Peyer's patch (tissue), 4 donors: Measurements from ENCODE around the gene PRR19. TPM values are rescaled to one million over a fixed set of nuclear protein-coding genes. Genes with fewer than 3 reads are reported as not detected.
"Not testable (repeated sequence)": the region's sequence is repeated elsewhere in the genome, so short reads cannot be mapped to it uniquely, and the experiment has no call there.

ENCODE experiments used
- DNase-seq, 3 donors: peaks; one replicate each; pipeline ENCODE4 v3.0.0-alpha.2; 2017 to 2019
- H3K27ac ChIP-seq, 4 donors: fragments of 200-600 bp; sonication (generic); one replicate each; pipeline ENCODE4 v1.5.1; 2016 to 2019
- H3K27me3 ChIP-seq, 2 donors: fragments of 200-600 bp; sonication (generic); one replicate each; pipeline ENCODE4 v1.5.1; 2019
- H3K36me3 ChIP-seq, 3 donors: fragments of 200-600 bp; sonication (generic); one replicate each; pipeline ENCODE4 v1.5.1; 2016 to 2019
- H3K4me1 ChIP-seq, 4 donors: fragments of 200-600 bp; sonication (generic); one replicate each; pipeline ENCODE4 v1.5.1; 2016 to 2019
- H3K4me3 ChIP-seq, 4 donors: fragments of 200-600 bp; sonication (generic); 1 replicate in 3 of 4; 2 replicates in 1 of 4; pipeline ENCODE4 v1.5.1; 2016 to 2019; ENCODE audit warnings: mild to moderate bottlenecking in 1 of 4
- H3K9me3 ChIP-seq, 4 donors: fragments of 200-600 bp; sonication (generic); one replicate each; pipeline ENCODE4 v1.5.1; 2016 to 2019; ENCODE audit warnings: mild to moderate bottlenecking in 1 of 4
- POLR2A ChIP-seq, 2 donors: fragments of 450-650 bp; IDR thresholded peaks; one replicate each; pipeline ENCODE4 v1.5.1; 2017; ENCODE audit warnings: antibody characterized with exemption in 2 of 2, mild to moderate bottlenecking in 2 of 2, moderate library complexity in 2 of 2
- total RNA-seq, 4 donors: library from RNA; depleted of rRNA; stranded (reverse); fragments of >200 nt; gene quantifications; one replicate each; pipeline ENCODE4 v1.1.0, GENCODE V29; 2016
- TF ChIP-seq, protein P1 (sequence below), 6 experiments: fragments of 450-650 bp in 4 of 6; fragments of 200-600 bp in 2 of 6; sonication (generic) in 1 of 6; IDR thresholded peaks; one replicate each; pipeline ENCODE4 v1.5.1; 2017 to 2019; ENCODE audit warnings: antibody characterized with exemption in 6 of 6, mild to moderate bottlenecking in 3 of 6, moderate library complexity in 1 of 6

PRR19 gene
- total RNA-seq, 4 donors from 2014 or later, result 1.1 TPM; not detected in 2

DNA sequence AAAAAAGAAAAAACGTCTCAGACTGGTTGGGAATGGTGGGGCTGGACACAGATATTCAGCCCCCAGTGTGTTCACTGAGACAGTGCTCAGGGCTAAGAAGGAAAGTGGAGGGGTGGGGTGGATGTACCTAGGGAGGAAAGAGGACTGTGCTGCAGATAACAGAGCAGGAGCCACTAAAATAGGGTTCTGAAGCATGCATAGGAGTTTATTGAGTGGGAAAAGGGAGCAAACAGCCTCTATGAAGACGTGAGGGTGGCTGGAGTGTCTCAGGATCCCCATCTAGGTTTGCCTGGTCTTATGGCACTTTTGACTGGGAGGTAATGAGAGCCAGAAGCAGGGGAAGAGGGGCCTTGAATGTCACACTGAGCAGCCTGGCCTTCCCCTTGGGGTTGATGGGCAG is 26.9 kb downstream of the PRR19 start:
- TF ChIP-seq, protein P1, sequence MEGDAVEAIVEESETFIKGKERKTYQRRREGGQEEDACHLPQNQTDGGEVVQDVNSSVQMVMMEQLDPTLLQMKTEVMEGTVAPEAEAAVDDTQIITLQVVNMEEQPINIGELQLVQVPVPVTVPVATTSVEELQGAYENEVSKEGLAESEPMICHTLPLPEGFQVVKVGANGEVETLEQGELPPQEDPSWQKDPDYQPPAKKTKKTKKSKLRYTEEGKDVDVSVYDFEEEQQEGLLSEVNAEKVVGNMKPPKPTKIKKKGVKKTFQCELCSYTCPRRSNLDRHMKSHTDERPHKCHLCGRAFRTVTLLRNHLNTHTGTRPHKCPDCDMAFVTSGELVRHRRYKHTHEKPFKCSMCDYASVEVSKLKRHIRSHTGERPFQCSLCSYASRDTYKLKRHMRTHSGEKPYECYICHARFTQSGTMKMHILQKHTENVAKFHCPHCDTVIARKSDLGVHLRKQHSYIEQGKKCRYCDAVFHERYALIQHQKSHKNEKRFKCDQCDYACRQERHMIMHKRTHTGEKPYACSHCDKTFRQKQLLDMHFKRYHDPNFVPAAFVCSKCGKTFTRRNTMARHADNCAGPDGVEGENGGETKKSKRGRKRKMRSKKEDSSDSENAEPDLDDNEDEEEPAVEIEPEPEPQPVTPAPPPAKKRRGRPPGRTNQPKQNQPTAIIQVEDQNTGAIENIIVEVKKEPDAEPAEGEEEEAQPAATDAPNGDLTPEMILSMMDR (IDR thresholded peaks at IDR 0.05), result no peak
- no peak for TF ChIP-seq POLR2A (IDR thresholded peaks at IDR 0.05)
- Histone ChIP-seq H3K27ac (no peak overlapping the region), H3K4me3 (no peak overlapping the region), H3K9me3 (no peaks in the 10 kb centered on the region), H3K27me3 (peaks cover 0 to 9% of the 10 kb centered on the region in 2 donors), H3K36me3 (no peaks in the 10 kb centered on the region), H3K4me1 (peaks cover 0 to 18% (median 10%) of the 10 kb centered on the region in 4 donors)
- DNase-seq, result no peak

GRCh38 chr19:42330241-42330711 is 28.3 kb downstream of the PRR19 start:
- Histone ChIP-seq H3K9me3 (no peaks in the 10 kb centered on the region), H3K4me3 (no peak overlapping the region), H3K36me3 (no peaks in the 10 kb centered on the region), H3K27ac (no peak overlapping the region), H3K4me1 (peaks cover 0 to 7% (median 3%) of the 10 kb centered on the region in 4 donors), H3K27me3 (no peaks in the 10 kb centered on the region)
- TF ChIP-seq, protein P1 (IDR thresholded peaks at IDR 0.05), result no peak
- TF ChIP-seq POLR2A (IDR thresholded peaks at IDR 0.05), result no peak
- DNase-seq, result no peak

GRCh38 chr19:42331333-42331732 is 29.4 kb downstream of the PRR19 start:
- H3K4me3 ChIP-seq, H3K36me3 ChIP-seq, H3K27me3 ChIP-seq, H3K27ac ChIP-seq, H3K4me1 ChIP-seq, DNase-seq, H3K9me3 ChIP-seq: not testable (repeated sequence)

- DNase-seq, result no peak
- H3K36me3 ChIP-seq, result peaks cover 0 to 5% (median 0%) of the 10 kb centered on the region in 3 donors
- no peaks in the 10 kb centered on the region for H3K4me1 ChIP-seq
- no peaks in the 10 kb centered on the region for H3K27me3 ChIP-seq
- TF ChIP-seq, protein P1 (IDR thresholded peaks at IDR 0.05), result no peak
- no peak for TF ChIP-seq POLR2A (IDR thresholded peaks at IDR 0.05)
- no peak overlapping the region for H3K4me3 ChIP-seq
- no peak overlapping the region for H3K27ac ChIP-seq
- no peaks in the 10 kb centered on the region for H3K9me3 ChIP-seq
Measured at GRCh38 chr19:42332059-42332458, 30.1 kb downstream of the PRR19 start.

DNA sequence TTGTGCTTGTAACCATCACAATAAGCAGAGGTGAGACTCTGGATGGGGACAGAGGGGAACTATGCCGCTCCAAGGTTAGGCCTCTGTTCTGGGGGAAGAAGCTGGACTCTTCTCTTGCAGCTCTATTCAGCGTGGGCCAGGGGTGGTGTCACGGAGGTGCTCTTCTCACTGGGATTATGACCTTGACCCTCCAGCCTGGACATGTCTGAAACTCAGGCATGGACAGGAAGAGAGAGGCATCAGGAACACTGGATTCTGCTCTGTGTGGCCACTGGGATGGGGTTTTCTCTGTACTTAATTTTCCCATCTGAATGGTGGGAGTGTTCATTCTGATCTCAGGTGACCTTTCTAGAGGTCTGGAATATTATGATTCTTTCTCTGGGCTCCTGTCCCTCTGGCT is 31.1 kb downstream of the PRR19 start:
- Histone ChIP-seq H3K27ac (no peak overlapping the region), H3K4me1 (no peaks in the 10 kb centered on the region), H3K9me3 (no peaks in the 10 kb centered on the region), H3K36me3 (peaks cover 0 to 5% (median 0%) of the 10 kb centered on the region in 3 donors), H3K4me3 (no peak overlapping the region), H3K27me3 (no peaks in the 10 kb centered on the region)
- TF ChIP-seq, protein P1 (IDR thresholded peaks at IDR 0.05), result no peak
- TF ChIP-seq POLR2A (IDR thresholded peaks at IDR 0.05), result no peak
- no peak for DNase-seq

DNA sequence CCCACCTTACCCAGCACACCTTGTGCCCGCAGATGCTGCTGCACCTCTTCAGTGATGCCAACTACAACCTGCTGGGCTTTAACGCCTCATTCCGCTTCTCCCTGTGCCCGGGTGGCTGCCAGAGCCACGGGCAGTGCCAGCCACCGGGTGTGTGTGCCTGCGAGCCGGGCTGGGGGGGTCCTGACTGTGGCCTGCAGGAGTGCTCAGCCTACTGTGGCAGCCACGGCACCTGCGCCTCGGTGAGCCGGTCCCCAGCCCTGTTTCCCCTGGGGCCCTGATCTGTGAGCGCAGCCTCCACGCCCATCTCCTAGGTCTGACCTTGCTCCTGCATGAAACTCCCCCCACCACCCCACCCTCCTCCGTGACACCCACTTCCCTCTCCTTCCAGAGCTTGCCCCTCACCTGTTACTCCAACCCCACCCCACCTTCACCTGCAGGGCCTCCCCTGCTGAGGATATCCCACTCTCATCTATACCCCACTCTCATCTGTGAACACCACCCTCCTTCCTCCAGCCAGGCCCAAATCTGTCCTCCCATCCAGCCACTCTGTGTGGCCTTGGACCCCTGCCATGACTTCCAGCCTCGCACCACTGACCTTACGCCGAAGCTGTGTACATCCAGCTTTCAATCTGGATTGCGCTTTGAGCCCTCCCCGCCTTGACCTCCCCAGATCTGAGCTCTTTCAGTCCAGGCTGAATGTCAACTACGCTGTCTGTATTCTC is 32.2 kb downstream of the PRR19 start:
- H3K4me3 ChIP-seq, result no peak overlapping the region
- no peak for TF ChIP-seq POLR2A (IDR thresholded peaks at IDR 0.05)
- TF ChIP-seq, protein P1 (IDR thresholded peaks at IDR 0.05), result no peak
- H3K27ac ChIP-seq, result no peak overlapping the region
- no peaks in the 10 kb centered on the region for H3K9me3 ChIP-seq
- H3K36me3 ChIP-seq, result peaks cover 0 to 5% (median 0%) of the 10 kb centered on the region in 3 donors
- H3K27me3 ChIP-seq, result no peaks in the 10 kb centered on the region
- no peak for DNase-seq
- H3K4me1 ChIP-seq, result no peaks in the 10 kb centered on the region
